Cardiac muscle cell (in vitro differentiated cells and primary cell): ENCODE measurements around the gene LPP. TPM values are rescaled to one million over a fixed set of nuclear protein-coding genes. Genes with fewer than 3 reads are reported as not detected.

Experiments used
- DNase-seq, 2 donors: peaks; one replicate each; pipeline versions ENCODE4 v3.0.0 to v3.0.0-alpha.2; 2010 to 2017; ENCODE audit warnings: low read depth in 1 of 2, low spot score in 1 of 2
- H3K27ac ChIP-seq: fragments of 200-600 bp; sonication (generic); 2 replicates; pipeline ENCODE4 v1.5.1; 2016
- H3K27me3 ChIP-seq: fragments of 200-600 bp; sonication (generic); 2 replicates; pipeline ENCODE4 v1.6.0; 2016; ENCODE audit warnings: control low read depth
- H3K36me3 ChIP-seq: fragments of 200-600 bp; sonication (generic); 2 replicates; pipeline ENCODE4 v1.5.1; 2016; ENCODE audit warnings: control low read depth
- H3K4me1 ChIP-seq: fragments of 200-600 bp; sonication (generic); 2 replicates; pipeline ENCODE4 v1.8.1; 2017; ENCODE audit warnings: low read depth, mild to moderate bottlenecking, mixed run types
- H3K4me3 ChIP-seq: fragments of 200-600 bp; sonication (generic); 2 replicates; pipeline ENCODE4 v1.5.1; 2016; ENCODE audit warnings: mild to moderate bottlenecking
- H3K9me3 ChIP-seq: fragments of 200-600 bp; sonication (generic); 2 replicates; pipeline ENCODE4 v1.5.1; 2017; ENCODE audit warnings: low read depth, mild to moderate bottlenecking, control low read depth
- CTCF ChIP-seq: IDR thresholded peaks from 2 replicates; pipeline ENCODE4 v1.5.1; 2012; ENCODE audit warnings: low read depth, mild to moderate bottlenecking, low read length
- polyA plus RNA-seq: library from polyadenylated mRNA; unstranded; fragments of >200 nt; fragmentation: Nextera tagmentation; extraction: Ambion mirVana; gene quantifications from 2 replicates; pipeline ENCODE4 v1.2.1, GENCODE V29; 2016
- total RNA-seq: library from RNA; depleted of rRNA; stranded (reverse); fragments of >200 nt; gene quantifications from 2 replicates; pipeline ENCODE4 v1.2.3, GENCODE V29; 2016

The LPP gene
- total and polyA plus RNA-seq, 2 experiments from 2014 or later, result 21.4 to 45.2 TPM

- Histone ChIP-seq H3K27ac (peak overlapping the region; percentile 91), H3K36me3 (no peaks in the 10 kb centered on the region), H3K4me3 (no peak overlapping the region), H3K9me3 (no peaks in the 10 kb centered on the region), H3K27me3 (no peaks in the 10 kb centered on the region), H3K4me1 (peaks cover 24% of the 10 kb centered on the region)
- peak in 1 of 2 donors; percentile 64 for DNase-seq
- TF ChIP-seq CTCF, result no peak
These were observed 31.8 kb downstream of the LPP start for GRCh38 chr3:188185717-188186251.

GRCh38 chr3:188187053-188187452 lies 33.1 kb downstream of the LPP start:
- Histone ChIP-seq H3K27ac (no peak overlapping the region), H3K4me1 (peaks cover 24% of the 10 kb centered on the region), H3K36me3 (no peaks in the 10 kb centered on the region), H3K9me3 (no peaks in the 10 kb centered on the region), H3K4me3 (no peak overlapping the region), H3K27me3 (no peaks in the 10 kb centered on the region)
- TF ChIP-seq CTCF, result no peak
- DNase-seq, result no peak

- TF ChIP-seq CTCF, result no peak
- Histone ChIP-seq H3K4me3 (no peak overlapping the region), H3K36me3 (no peaks in the 10 kb centered on the region), H3K27me3 (no peaks in the 10 kb centered on the region), H3K4me1 (peaks cover 24% of the 10 kb centered on the region), H3K27ac (no peak overlapping the region), H3K9me3 (no peaks in the 10 kb centered on the region)
- no peak for DNase-seq
These were observed 35.0 kb downstream of the LPP start for GRCh38 chr3:188188911-188189310.

- TF ChIP-seq CTCF, result no peak
- no peak overlapping the region for H3K27ac ChIP-seq
- no peaks in the 10 kb centered on the region for H3K9me3 ChIP-seq
- H3K4me1 ChIP-seq, result peaks cover 4% of the 10 kb centered on the region
- DNase-seq, result no peak
- no peaks in the 10 kb centered on the region for H3K36me3 ChIP-seq
- H3K27me3 ChIP-seq, result no peaks in the 10 kb centered on the region
- H3K4me3 ChIP-seq, result no peak overlapping the region
These were observed 37.5 kb downstream of the LPP start for GRCh38 chr3:188191460-188191859.

GRCh38 chr3:188192034-188192433 lies 38.1 kb downstream of the LPP start:
- Histone ChIP-seq H3K27ac (no peak overlapping the region), H3K9me3 (no peaks in the 10 kb centered on the region), H3K36me3 (no peaks in the 10 kb centered on the region), H3K27me3 (no peaks in the 10 kb centered on the region), H3K4me1 (peaks cover 4% of the 10 kb centered on the region), H3K4me3 (no peak overlapping the region)
- TF ChIP-seq CTCF, result no peak
- DNase-seq, result no peak

GRCh38 chr3:188194332-188194731 lies 40.4 kb downstream of the LPP start:
- Histone ChIP-seq H3K9me3 (no peaks in the 10 kb centered on the region), H3K4me3 (no peak overlapping the region), H3K36me3 (no peaks in the 10 kb centered on the region), H3K27ac (no peak overlapping the region), H3K27me3 (no peaks in the 10 kb centered on the region), H3K4me1 (peaks cover 21% of the 10 kb centered on the region)
- DNase-seq, result no peak
- no peak for TF ChIP-seq CTCF
